Spleen (tissue), 7 donors: ENCODE measurements around the gene HNRNPK.

ENCODE experiments used
- CTCF ChIP-seq, 11 experiments: fragments of 200-600 bp in 7 of 11; fragments of 450-650 bp in 4 of 11; sonication (generic) in 4 of 11; IDR thresholded peaks in 8 of 11; conservative IDR thresholded peaks in 3 of 11; 1 replicate in 7 of 11; 2 replicates in 4 of 11; pipeline versions ENCODE4 v1.4.0 to v1.8.0; 2016 to 2021; ENCODE audit warnings: antibody characterized with exemption in 11 of 11, inconsistent platforms in 4 of 11, mild to moderate bottlenecking in 1 of 11
- POLR2A ChIP-seq, 3 donors: fragments of 450-650 bp; IDR thresholded peaks; one replicate each; pipeline ENCODE4 v1.5.1; 2017; ENCODE audit warnings: antibody characterized with exemption in 3 of 3, mild to moderate bottlenecking in 1 of 3
- donor health status: DM: no; HTN: no; CAD: no; lungs with moderate emphysema.
- donor health status: DM: no; HTN: no; CAD: no.
- donor health status: DM: no; HTN: no; CAD: no.

- TF ChIP-seq CTCF (IDR thresholded peaks at IDR 0.05 in 8 of 11, conservative IDR thresholded peaks at IDR 0.05 in 3 of 11) (no peak), POLR2A (IDR thresholded peaks at IDR 0.05) (no peak)
These were observed 47.2 kb upstream of the HNRNPK start for GRCh38 chr9:84027201-84027600.
